Gastroesophageal sphincter (tissue), 4 donors: Measurements from ENCODE around the gene BAD. TPM values are rescaled to one million over a fixed set of nuclear protein-coding genes. Genes with fewer than 3 reads are reported as not detected.
A peak's percentile ranks its signal among the peaks of the same experiment; 100 is the strongest.

Source experiments
- ATAC-seq: fragments of 150-250 bp; one replicate; pipeline ENCODE4 v1.9.1; 2016; ENCODE audit warnings: mild to moderate bottlenecking, moderate library complexity
- H3K27ac ChIP-seq, 4 donors: fragments of 200-600 bp; sonication (generic) in 3 of 4; 1 replicate in 3 of 4; 2 replicates in 1 of 4; pipeline ENCODE4 v1.5.1; 2016 to 2019
- H3K27me3 ChIP-seq: fragments of 200-600 bp; sonication (generic); one replicate; pipeline ENCODE4 v1.5.1; 2019
- H3K36me3 ChIP-seq, 2 donors: fragments of 200-600 bp; sonication (generic); one replicate each; pipeline ENCODE4 v1.5.1; 2019; ENCODE audit warnings: control low read depth in 1 of 2
- H3K4me1 ChIP-seq, 3 donors: fragments of 200-600 bp; sonication (generic); 1 replicate in 2 of 3; 2 replicates in 1 of 3; pipeline ENCODE4 v1.5.1; 2016 to 2019; ENCODE audit warnings: control low read depth in 2 of 3
- H3K4me3 ChIP-seq, 2 donors: fragments of 200-600 bp; sonication (generic); one replicate each; pipeline ENCODE4 v1.5.1; 2019; ENCODE audit warnings: mild to moderate bottlenecking in 1 of 2, moderate library complexity in 1 of 2
- H3K9me3 ChIP-seq, 3 donors: fragments of 200-600 bp; sonication (generic); one replicate each; pipeline ENCODE4 v1.5.1; 2017 to 2019; ENCODE audit warnings: control low read depth in 2 of 3
- EP300 ChIP-seq: sonication (generic); formaldehyde crosslinking; IDR thresholded peaks from one replicate; pipeline ENCODE4 v1.6.1; 2017; ENCODE audit warnings: antibody characterized with exemption, mild to moderate bottlenecking
- POLR2A ChIP-seq, 2 donors: fragments of 450-650 bp; IDR thresholded peaks; one replicate each; pipeline ENCODE4 v1.6.1; 2017; ENCODE audit warnings: antibody characterized with exemption in 2 of 2, mild to moderate bottlenecking in 2 of 2, moderate library complexity in 1 of 2
- POLR2AphosphoS5 ChIP-seq: sonication (generic); formaldehyde crosslinking; IDR thresholded peaks from one replicate; pipeline ENCODE4 v1.6.1; 2017; ENCODE audit warnings: antibody characterized with exemption
- WGBS, 2 donors: methylation state at CpG; one replicate each; pipeline ENCODE4 v1.1.5; 2018; ENCODE audit warnings: low coverage in 1 of 2; 5-methylcytosine and 5-hydroxymethylcytosine counted together
- total RNA-seq, 4 donors: library from RNA; depleted of rRNA; stranded (reverse); fragments of >200 nt; gene quantifications; one replicate each; pipeline ENCODE4 v1.1.0, GENCODE V29; 2016
- TF ChIP-seq, protein P1 (sequence below), 4 experiments: fragments of 200-600 bp in 2 of 4; fragments of 450-650 bp in 2 of 4; sonication (generic) in 1 of 4; IDR thresholded peaks; one replicate each; pipeline ENCODE4 v1.5.1; 2017 to 2019; ENCODE audit warnings: antibody characterized with exemption in 4 of 4, mild to moderate bottlenecking in 2 of 4, moderate library complexity in 2 of 4

Gene BAD
- total RNA-seq, 4 donors from 2014 or later: 97.1 to 156 (median 135) TPM

DNA sequence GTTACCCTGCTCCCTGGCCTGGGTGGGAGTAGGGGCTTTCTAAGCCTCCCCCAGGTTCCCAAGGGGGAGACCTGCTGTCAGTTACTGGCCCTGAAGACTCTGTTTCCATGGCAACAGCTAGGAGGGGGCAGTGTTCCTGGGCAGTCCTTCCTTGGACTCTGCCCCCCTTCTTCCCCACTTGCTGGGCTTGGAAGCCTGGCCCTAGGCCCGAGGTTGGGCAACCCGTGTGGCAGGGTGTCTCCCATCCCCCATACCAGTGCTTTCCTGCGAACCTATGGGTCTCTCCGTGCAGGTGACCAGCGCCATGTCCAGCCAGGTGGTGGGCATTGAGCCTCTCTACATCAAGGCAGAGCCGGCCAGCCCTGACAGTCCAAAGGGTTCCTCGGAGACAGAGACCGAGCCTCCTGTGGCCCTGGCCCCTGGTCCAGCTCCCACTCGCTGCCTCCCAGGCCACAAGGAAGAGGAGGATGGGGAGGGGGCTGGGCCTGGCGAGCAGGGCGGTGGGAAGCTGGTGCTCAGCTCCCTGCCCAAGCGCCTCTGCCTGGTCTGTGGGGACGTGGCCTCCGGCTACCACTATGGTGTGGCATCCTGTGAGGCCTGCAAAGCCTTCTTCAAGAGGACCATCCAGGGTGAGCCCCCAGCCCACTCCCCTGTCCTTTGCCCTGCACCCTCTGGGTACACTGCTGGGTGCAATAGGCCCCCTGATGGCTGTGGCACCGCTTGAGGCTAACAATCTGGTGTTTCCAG, 22.6 kb upstream of the BAD start:
- Histone ChIP-seq H3K36me3 (peaks cover 0 to 7% of the 10 kb centered on the region in 2 donors), H3K4me1 (peaks cover 0 to 43% (median 16%) of the 10 kb centered on the region in 3 donors), H3K9me3 (no peaks in the 10 kb centered on the region), H3K27me3 (peaks cover 14% of the 10 kb centered on the region), H3K27ac (peak overlapping the region in 3 of 4 donors; percentile 88 to 96 (median 96)), H3K4me3 (peak overlapping the region in 1 of 2 donors; percentile 85)
- no CpG with 5 or more reads among the region's 15 CpGs for WGBS, 2 donors
- TF ChIP-seq EP300 (no peak), POLR2AphosphoS5 (peak; percentile 39)
- no peak for ATAC-seq

DNA sequence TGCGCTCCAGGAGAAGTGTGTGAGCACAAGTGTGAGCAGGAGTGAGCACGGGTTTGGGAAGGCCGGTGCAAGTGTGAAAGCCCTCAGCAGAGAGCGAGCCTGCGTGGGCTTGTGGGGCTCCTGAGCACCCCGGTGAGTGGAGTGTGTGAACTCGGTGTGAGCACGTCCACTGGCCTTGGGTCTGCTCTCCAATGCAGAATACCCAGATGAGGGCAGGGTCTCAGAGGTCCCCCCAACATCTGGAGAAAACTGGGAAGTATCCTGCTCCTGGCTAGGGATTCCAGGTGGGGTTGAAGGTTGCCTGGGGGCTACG, 22.1 kb upstream of the BAD start:
- H3K36me3 ChIP-seq: peaks cover 0 to 7% of the 10 kb centered on the region in 2 donors
- 7 to 40% methylated on average over 1 to 5 of the region's 9 CpGs for WGBS, 2 donors
- peaks cover 0 to 47% (median 16%) of the 10 kb centered on the region in 3 donors for H3K4me1 ChIP-seq
- H3K27ac ChIP-seq: peak overlapping the region in 3 of 4 donors; percentile 88 to 96 (median 96)
- ATAC-seq: no peak
- no peaks in the 10 kb centered on the region for H3K9me3 ChIP-seq
- no peak for TF ChIP-seq POLR2AphosphoS5
- TF ChIP-seq, protein P1, sequence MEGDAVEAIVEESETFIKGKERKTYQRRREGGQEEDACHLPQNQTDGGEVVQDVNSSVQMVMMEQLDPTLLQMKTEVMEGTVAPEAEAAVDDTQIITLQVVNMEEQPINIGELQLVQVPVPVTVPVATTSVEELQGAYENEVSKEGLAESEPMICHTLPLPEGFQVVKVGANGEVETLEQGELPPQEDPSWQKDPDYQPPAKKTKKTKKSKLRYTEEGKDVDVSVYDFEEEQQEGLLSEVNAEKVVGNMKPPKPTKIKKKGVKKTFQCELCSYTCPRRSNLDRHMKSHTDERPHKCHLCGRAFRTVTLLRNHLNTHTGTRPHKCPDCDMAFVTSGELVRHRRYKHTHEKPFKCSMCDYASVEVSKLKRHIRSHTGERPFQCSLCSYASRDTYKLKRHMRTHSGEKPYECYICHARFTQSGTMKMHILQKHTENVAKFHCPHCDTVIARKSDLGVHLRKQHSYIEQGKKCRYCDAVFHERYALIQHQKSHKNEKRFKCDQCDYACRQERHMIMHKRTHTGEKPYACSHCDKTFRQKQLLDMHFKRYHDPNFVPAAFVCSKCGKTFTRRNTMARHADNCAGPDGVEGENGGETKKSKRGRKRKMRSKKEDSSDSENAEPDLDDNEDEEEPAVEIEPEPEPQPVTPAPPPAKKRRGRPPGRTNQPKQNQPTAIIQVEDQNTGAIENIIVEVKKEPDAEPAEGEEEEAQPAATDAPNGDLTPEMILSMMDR (IDR thresholded peaks at IDR 0.05): no peak
- H3K4me3 ChIP-seq: peak overlapping the region; percentile 68 to 85
- peaks cover 20% of the 10 kb centered on the region for H3K27me3 ChIP-seq

DNA sequence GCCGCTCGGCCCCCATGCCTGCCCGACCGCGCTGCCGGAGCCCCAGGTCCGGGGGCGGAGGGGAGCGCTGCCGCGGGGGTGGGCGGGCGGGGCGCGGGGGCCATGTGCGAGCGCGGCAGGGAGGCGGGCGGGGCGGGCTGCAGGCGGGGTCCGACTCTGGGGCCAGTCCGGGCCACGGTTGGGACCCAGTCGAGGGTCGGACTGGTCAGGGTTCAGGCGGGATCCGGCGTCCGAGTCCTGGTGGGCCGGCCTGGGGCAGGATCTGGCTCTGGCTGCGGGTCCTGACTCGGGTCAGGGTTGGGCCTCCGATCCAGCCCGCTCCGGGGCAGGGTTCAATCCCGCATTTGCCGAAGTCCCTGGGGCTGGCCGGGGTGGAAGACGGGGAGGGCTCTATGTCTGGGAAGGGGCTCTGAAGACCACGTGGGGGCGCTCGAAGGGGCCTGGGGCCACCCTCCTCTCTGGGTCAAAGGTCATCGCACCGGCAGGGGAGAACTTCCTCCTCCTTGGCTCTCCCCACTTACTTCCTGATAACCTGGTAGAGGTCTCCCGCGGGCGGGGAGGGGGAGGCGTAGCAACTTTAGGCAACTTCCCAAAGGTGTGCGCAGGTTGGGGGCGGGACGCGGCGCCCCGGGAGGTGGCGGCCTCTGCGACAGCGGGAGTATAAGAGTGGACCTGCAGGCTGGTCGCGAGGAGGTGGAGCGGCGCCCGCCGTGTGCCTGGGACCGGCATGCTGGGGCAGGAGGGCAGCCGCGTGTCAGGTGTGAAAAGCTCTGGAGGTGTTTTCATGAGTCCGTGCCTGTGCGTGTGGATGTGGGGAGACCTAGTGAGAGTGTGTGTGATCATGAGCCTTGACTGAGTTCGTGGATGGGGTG, 21.5 kb upstream of the BAD start:
- H3K27ac ChIP-seq: peak overlapping the region; percentile 75 to 96 (median 92)
- H3K9me3 ChIP-seq: no peaks in the 10 kb centered on the region
- H3K27me3 ChIP-seq: peaks cover 23% of the 10 kb centered on the region
- WGBS, 2 donors: 0% methylated on average over 1 of the region's 71 CpGs; no CpG with 5 or more reads in 1 of the 2 donors
- TF ChIP-seq, protein P1 (IDR thresholded peaks at IDR 0.05): peak in 2 of 4 experiments; percentile 14 to 50
- TF ChIP-seq EP300: no peak
- peaks cover 0 to 7% of the 10 kb centered on the region in 2 donors for H3K36me3 ChIP-seq
- peaks cover 0 to 53% (median 16%) of the 10 kb centered on the region in 3 donors for H3K4me1 ChIP-seq
- H3K4me3 ChIP-seq: peak overlapping the region; percentile 68 to 85
- peak; percentile 19 for ATAC-seq

DNA sequence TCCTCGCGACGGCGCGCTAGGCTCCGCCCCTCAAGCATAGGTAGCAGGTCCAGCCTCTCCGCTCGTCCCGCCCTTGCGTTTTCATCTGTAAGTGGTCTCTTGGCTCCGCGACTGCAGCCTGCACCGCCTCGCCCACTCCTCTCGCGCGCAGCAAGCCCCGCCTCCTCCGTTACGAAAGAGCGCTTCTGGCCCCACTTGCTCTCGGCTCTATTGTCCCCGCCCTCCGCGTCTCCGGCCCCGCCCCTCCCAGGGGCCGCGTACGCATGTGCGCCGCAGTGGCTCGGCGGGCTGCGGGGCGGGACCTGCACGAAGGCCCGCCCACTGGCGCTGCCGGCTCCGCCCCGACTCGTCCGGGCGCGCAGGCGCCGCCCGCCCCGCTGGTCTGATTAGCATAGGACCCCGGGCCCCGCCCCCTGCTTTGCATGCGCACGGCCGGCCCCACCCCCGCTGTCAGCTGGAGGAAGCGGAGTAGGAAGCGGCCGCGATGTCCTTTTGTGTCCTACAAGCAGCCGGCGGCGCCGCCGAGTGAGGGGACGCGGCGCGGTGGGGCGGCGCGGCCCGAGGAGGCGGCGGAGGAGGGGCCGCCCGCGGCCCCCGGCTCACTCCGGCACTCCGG, 20.7 kb upstream of the BAD start, which contains the start of gene ESRRA:
Gene ESRRA (plus strand): TSS at position 450 of the 616 bp plus-strand sequence. CDS start 1,656 bp downstream, outside the sequence.
- H3K9me3 ChIP-seq: no peaks in the 10 kb centered on the region
- H3K36me3 ChIP-seq: peaks cover 0 to 7% of the 10 kb centered on the region in 2 donors
- H3K27ac ChIP-seq: peak within 1 kb of the TSS; percentile 88 to 96 (median 94)
- 0% methylated on average over 4 of the region's 81 CpGs; no CpG with 5 or more reads in 1 of the 2 donors for WGBS, 2 donors
- H3K4me3 ChIP-seq: peak within 1 kb of the TSS; percentile 68 to 85
- TF ChIP-seq, protein P1 (IDR thresholded peaks at IDR 0.05): no peak
- TF ChIP-seq EP300 (no peak), POLR2A (IDR thresholded peaks at IDR 0.05) (peak; percentile 46 to 67), POLR2AphosphoS5 (peak; percentile 63)
- H3K27me3 ChIP-seq: peaks cover 31% of the 10 kb centered on the region
- ATAC-seq: peak; percentile 88
- peaks cover 0 to 60% (median 21%) of the 10 kb centered on the region in 3 donors for H3K4me1 ChIP-seq
